Stomach (tissue), 9 donors: ENCODE data around the gene KPNA1. TPM values are rescaled to one million over a fixed set of nuclear protein-coding genes. Genes with fewer than 3 reads are reported as not detected.

Experiments
- DNase-seq, 2 donors: peaks; one replicate each; pipeline versions ENCODE4 v3.0.0 to v3.0.0-alpha.2; 2013 to 2019
- H3K27ac ChIP-seq, 5 donors: fragments of 200-600 bp in 4 of 5; sonication (generic) in 4 of 5; one replicate each; pipeline ENCODE4 v1.5.1; 2013 to 2019; ENCODE audit warnings: mild to moderate bottlenecking in 1 of 5, moderate library complexity in 1 of 5
- H3K27me3 ChIP-seq, 3 donors: fragments of 200-600 bp; sonication (generic); one replicate each; pipeline ENCODE4 v1.5.1; 2017 to 2019; ENCODE audit warnings: mixed run types in 1 of 3
- H3K36me3 ChIP-seq, 4 donors: fragments of 200-600 bp; sonication (generic); 1 replicate in 3 of 4; 2 replicates in 1 of 4; pipeline ENCODE4 v1.5.1; 2016 to 2019
- H3K4me1 ChIP-seq, 4 donors: fragments of 200-600 bp; sonication (generic); one replicate each; pipeline ENCODE4 v1.5.1; 2016 to 2019
- H3K4me3 ChIP-seq, 4 donors: fragments of 200-600 bp; sonication (generic) in 3 of 4; one replicate each; pipeline ENCODE4 v1.5.1; 2016 to 2019; ENCODE audit warnings: mild to moderate bottlenecking in 1 of 4
- H3K9me3 ChIP-seq, 4 donors: fragments of 200-600 bp; sonication (generic); one replicate each; pipeline ENCODE4 v1.5.1; 2016 to 2019
- CTCF ChIP-seq, 7 experiments: fragments of 450-650 bp in 4 of 7; fragments of 200-600 bp in 3 of 7; sonication (generic) in 3 of 7; IDR thresholded peaks; one replicate each; pipeline ENCODE4 v1.5.1; 2016 to 2019; ENCODE audit warnings: antibody characterized with exemption in 7 of 7, control low read depth in 2 of 7, mild to moderate bottlenecking in 1 of 7
- EP300 ChIP-seq: sonication (generic); formaldehyde crosslinking; IDR thresholded peaks from one replicate; pipeline ENCODE4 v1.6.1; 2017; ENCODE audit warnings: antibody characterized with exemption
- POLR2A ChIP-seq, 4 donors: fragments of 450-650 bp; IDR thresholded peaks; one replicate each; pipeline ENCODE4 v1.6.1; 2016; ENCODE audit warnings: antibody characterized with exemption in 4 of 4, control low read depth in 2 of 4, mild to moderate bottlenecking in 1 of 4, moderate library complexity in 1 of 4
- POLR2AphosphoS5 ChIP-seq, 3 donors: sonication (generic); formaldehyde crosslinking; IDR thresholded peaks; one replicate each; pipeline ENCODE4 v1.6.1; 2016; ENCODE audit warnings: antibody characterized with exemption in 3 of 3
- WGBS, 5 donors: extraction: QIAGEN DNeasy Blood & Tissue Kit in 3 of 5; methylation state at CpG; one replicate each; pipeline versions ENCODE4 v1.1.5 to v1.1.7; 2013 to 2018; 5-methylcytosine and 5-hydroxymethylcytosine counted together
- intact Hi-C: fragments of 100-400 bp; cut with DNase I; formaldehyde crosslinking; loops from one replicate; pipeline ENCODE4 v1.15.1; 2023; ENCODE audit warnings: low total_unique reads
- polyA plus RNA-seq, 3 donors: library from polyadenylated mRNA; stranded (reverse); fragments of 200-250 nt; gene quantifications; one replicate each; pipeline ENCODE4 v1.2.3, GENCODE V29; 2013
- total RNA-seq, 5 donors: library from RNA; depleted of rRNA; stranded (reverse); fragments of >200 nt; gene quantifications; one replicate each; pipeline versions ENCODE4 v1.1.0 to v1.2.3, GENCODE V29; 2014 to 2016
- donor health status: healthy with polysubstance abuse.
- donor health status: Bipolar disorder and iron deficiency.
- donor health status: healthy.

Gene KPNA1
- total and polyA plus RNA-seq, 8 donors, result 6.7 to 88.4 (median 32.0) TPM

- no peaks in the 10 kb centered on the region for H3K4me1 ChIP-seq
- no peak for DNase-seq
- H3K36me3 ChIP-seq, result no peaks in the 10 kb centered on the region
- H3K27ac ChIP-seq, result no peak overlapping the region
- TF ChIP-seq POLR2AphosphoS5 (IDR thresholded peaks at IDR 0.05) (no peak), POLR2A (IDR thresholded peaks at IDR 0.05) (no peak), EP300 (no peak), CTCF (IDR thresholded peaks at IDR 0.05) (no peak)
- H3K9me3 ChIP-seq, result no peaks in the 10 kb centered on the region
- intact Hi-C loops, result no loop called here
- H3K27me3 ChIP-seq, result no peaks in the 10 kb centered on the region
- no peak overlapping the region for H3K4me3 ChIP-seq
- WGBS, 5 donors, result 44 to 65% (median 58%) methylated on average over 4 of the region's 4 CpGs
These were observed 6.1 kb upstream of the KPNA1 start for GRCh38 chr3:122520861-122521260.

GRCh38 chr3:122519693-122520092, 5.0 kb upstream of the KPNA1 start:
- no peaks in the 10 kb centered on the region for H3K27me3 ChIP-seq
- no peak overlapping the region for H3K4me3 ChIP-seq
- no peaks in the 10 kb centered on the region for H3K9me3 ChIP-seq
- no peak for DNase-seq
- no peaks in the 10 kb centered on the region for H3K36me3 ChIP-seq
- intact Hi-C loops, result no loop called here
- no peak overlapping the region for H3K27ac ChIP-seq
- H3K4me1 ChIP-seq, result peaks cover 0 to 6% (median 5%) of the 10 kb centered on the region in 4 donors
- TF ChIP-seq EP300 (no peak), POLR2A (IDR thresholded peaks at IDR 0.05) (no peak), CTCF (IDR thresholded peaks at IDR 0.05) (no peak), POLR2AphosphoS5 (IDR thresholded peaks at IDR 0.05) (no peak)

GRCh38 chr3:122516846-122517360, 2.2 kb upstream of the KPNA1 start:
- Histone ChIP-seq H3K27ac (no peak overlapping the region), H3K4me1 (peaks cover 4 to 26% (median 23%) of the 10 kb centered on the region in 4 donors), H3K36me3 (no peaks in the 10 kb centered on the region), H3K4me3 (no peak overlapping the region), H3K27me3 (no peaks in the 10 kb centered on the region), H3K9me3 (no peaks in the 10 kb centered on the region)
- no peak for DNase-seq
- TF ChIP-seq EP300 (no peak), POLR2A (IDR thresholded peaks at IDR 0.05) (no peak)
- intact Hi-C loops, result no loop called here
- WGBS, 5 donors, result 82 to 93% (median 90%) methylated on average over 6 of the region's 6 CpGs

GRCh38 chr3:122515870-122516269, 1.1 kb upstream of the KPNA1 start:
- H3K27ac ChIP-seq, result no peak overlapping the region
- H3K9me3 ChIP-seq, result no peaks in the 10 kb centered on the region
- intact Hi-C loops, result no loop called here
- H3K36me3 ChIP-seq, result no peaks in the 10 kb centered on the region
- WGBS, 5 donors, result 83 to 93% (median 87%) methylated on average over 3 of the region's 3 CpGs
- no peaks in the 10 kb centered on the region for H3K27me3 ChIP-seq
- H3K4me1 ChIP-seq, result peaks cover 13 to 37% (median 32%) of the 10 kb centered on the region in 4 donors
- no peak overlapping the region for H3K4me3 ChIP-seq
- DNase-seq, result no peak
- TF ChIP-seq POLR2AphosphoS5 (IDR thresholded peaks at IDR 0.05), result no peak
- TF ChIP-seq POLR2A (IDR thresholded peaks at IDR 0.05), result no peak
- no peak for TF ChIP-seq EP300
- TF ChIP-seq CTCF (IDR thresholded peaks at IDR 0.05), result no peak

- peaks cover 19 to 44% (median 38%) of the 10 kb centered on the region in 4 donors for H3K4me1 ChIP-seq
- H3K4me3 ChIP-seq, result peak overlapping the region; percentile 58 to 92 (median 82)
- no peaks in the 10 kb centered on the region for H3K27me3 ChIP-seq
- intact Hi-C loops, result no loop called here
- TF ChIP-seq CTCF (IDR thresholded peaks at IDR 0.05) (no peak), POLR2A (IDR thresholded peaks at IDR 0.05) (no peak), POLR2AphosphoS5 (IDR thresholded peaks at IDR 0.05) (no peak)
- no peaks in the 10 kb centered on the region for H3K36me3 ChIP-seq
- no peak for DNase-seq
- no peaks in the 10 kb centered on the region for H3K9me3 ChIP-seq
- WGBS, 5 donors, result 32 to 39% (median 34%) methylated on average over 19 of the region's 19 CpGs
- H3K27ac ChIP-seq, result peak overlapping the region; percentile 93 to 99 (median 99)
These were observed 305 bp upstream of the KPNA1 start for GRCh38 chr3:122515020-122515468.
